H9 (cell line): Measurements from ENCODE around the gene ARID5A. TPM values are rescaled to one million over a fixed set of nuclear protein-coding genes. Genes with fewer than 3 reads are reported as not detected.
"Not testable (repeated sequence)": the region's sequence is repeated elsewhere in the genome, so short reads cannot be mapped to it uniquely, and the experiment has no call there.

Experiments used
- DNase-seq: peaks from one replicate; pipeline ENCODE4 v3.0.0-alpha.2; 2017
- H2AFZ ChIP-seq: one replicate; pipeline ENCODE4 v1.6.1; 2013; ENCODE audit warnings: mild to moderate bottlenecking, low read length, control low read depth, moderate library complexity
- H2AK5ac ChIP-seq: 2 replicates; pipeline ENCODE4 v1.6.1; 2013; ENCODE audit warnings: low read length, control low read depth, mixed read lengths; ENCODE audit not compliant: insufficient read length
- H2BK120ac ChIP-seq: one replicate; pipeline ENCODE4 v1.6.1; 2013; ENCODE audit warnings: low read depth, mild to moderate bottlenecking, low read length, control low read depth, inconsistent platforms; ENCODE audit not compliant: poor library complexity, severe bottlenecking
- H2BK12ac ChIP-seq: 2 replicates; pipeline ENCODE4 v1.6.1; 2013; ENCODE audit warnings: low read length, control low read depth, mixed read lengths, low read depth; ENCODE audit not compliant: insufficient read length
- H2BK15ac ChIP-seq: 2 replicates; pipeline ENCODE4 v1.6.1; 2013; ENCODE audit warnings: low read depth, low read length, control low read depth
- H2BK20ac ChIP-seq: one replicate; pipeline ENCODE4 v1.6.1; 2013; ENCODE audit warnings: low read depth, mild to moderate bottlenecking, low read length, control low read depth, inconsistent platforms; ENCODE audit not compliant: poor library complexity, severe bottlenecking
- H2BK5ac ChIP-seq: 2 replicates; pipeline ENCODE4 v1.6.1; 2013; ENCODE audit warnings: low read length, control low read depth, mixed read lengths; ENCODE audit not compliant: insufficient read length
- H3K14ac ChIP-seq: 2 replicates; pipeline ENCODE4 v1.6.1; 2013; ENCODE audit warnings: low read length, control low read depth; ENCODE audit not compliant: insufficient read depth
- H3K18ac ChIP-seq: 2 replicates; pipeline ENCODE4 v1.6.1; 2013; ENCODE audit warnings: low read depth, mild to moderate bottlenecking, mixed read lengths, low read length, control low read depth; ENCODE audit not compliant: insufficient read length
- H3K23ac ChIP-seq: 2 replicates; pipeline ENCODE4 v1.6.1; 2013; ENCODE audit warnings: low read length, control low read depth, mixed read lengths, low read depth; ENCODE audit not compliant: insufficient read length
- H3K23me2 ChIP-seq: 2 replicates; pipeline ENCODE4 v1.6.1; 2013; ENCODE audit warnings: low read depth, mild to moderate bottlenecking, mixed read lengths, low read length, control low read depth; ENCODE audit not compliant: insufficient read length, poor library complexity, severe bottlenecking
- H3K27ac ChIP-seq: 2 replicates; pipeline ENCODE4 v1.5.1; 2013; ENCODE audit warnings: low read length, control low read depth, mixed read lengths, low read depth; ENCODE audit not compliant: insufficient read length
- H3K27me3 ChIP-seq: 2 replicates; pipeline ENCODE4 v1.6.1; 2013; ENCODE audit warnings: low read length, control low read depth, inconsistent platforms; ENCODE audit not compliant: insufficient read depth
- H3K4ac ChIP-seq: 2 replicates; pipeline ENCODE4 v1.6.1; 2013; ENCODE audit warnings: low read depth, mild to moderate bottlenecking, control low read depth, inconsistent platforms, low read length, moderate library complexity
- H3K4me1 ChIP-seq: 2 replicates; pipeline ENCODE4 v1.6.1; 2013; ENCODE audit warnings: low read length, control low read depth, inconsistent platforms; ENCODE audit not compliant: insufficient read depth
- H3K4me2 ChIP-seq: 2 replicates; pipeline ENCODE4 v1.6.1; 2013; ENCODE audit warnings: low read length, control low read depth, mixed read lengths; ENCODE audit not compliant: insufficient read length, insufficient read depth
- H3K56ac ChIP-seq: 2 replicates; pipeline ENCODE4 v1.6.1; 2013; ENCODE audit warnings: low read depth, mild to moderate bottlenecking, mixed read lengths, low read length, control low read depth; ENCODE audit not compliant: insufficient read length
- H3K79me1 ChIP-seq: 2 replicates; pipeline ENCODE4 v1.6.1; 2013; ENCODE audit warnings: low read depth, mild to moderate bottlenecking, moderate library complexity, low read length, control low read depth, inconsistent platforms; ENCODE audit not compliant: insufficient read depth, poor library complexity, severe bottlenecking
- H3K79me2 ChIP-seq: 2 replicates; pipeline ENCODE4 v1.6.1; 2013; ENCODE audit warnings: low read length, control low read depth, inconsistent platforms; ENCODE audit not compliant: insufficient read depth
- H3K9ac ChIP-seq: 2 replicates; pipeline ENCODE4 v1.6.1; 2013; ENCODE audit warnings: low read length, control low read depth, mixed read lengths; ENCODE audit not compliant: insufficient read length; ENCODE audit errors: extremely low read depth
- H3K9me3 ChIP-seq: one replicate; pipeline ENCODE4 v1.6.1; 2013; ENCODE audit warnings: low read depth, low read length, inconsistent platforms; ENCODE audit not compliant: control insufficient read depth
- H3T11ph ChIP-seq: one replicate; pipeline ENCODE4 v1.6.1; 2013; ENCODE audit warnings: mild to moderate bottlenecking, low read length, control low read depth, inconsistent platforms
- H4K20me1 ChIP-seq: one replicate; pipeline ENCODE4 v1.6.1; 2013; ENCODE audit not compliant: control insufficient read depth, insufficient read length, insufficient read depth
- H4K5ac ChIP-seq: 2 replicates; pipeline ENCODE4 v1.6.1; 2013; ENCODE audit warnings: low read depth, mild to moderate bottlenecking, mixed read lengths, low read length, control low read depth; ENCODE audit not compliant: insufficient read length
- H4K8ac ChIP-seq: replicated peaks from 2 replicates; pipeline ENCODE4 v1.6.1; 2013; ENCODE audit warnings: low read length, control low read depth, mixed read lengths, low read depth; ENCODE audit not compliant: insufficient read length
- H4K91ac ChIP-seq: 2 replicates; pipeline ENCODE4 v1.6.1; 2013; ENCODE audit warnings: low read depth, mild to moderate bottlenecking, moderate library complexity, mixed read lengths, low read length, control low read depth; ENCODE audit not compliant: insufficient read length
- H3K27ac Mint-ChIP-seq, 3 experiments: 2 replicates in 2 of 3; 3 replicates in 1 of 3; pipeline ENCODE4 v1.8.0; 2020 to 2021; ENCODE audit warnings: mixed read lengths in 3 of 3, mild to moderate bottlenecking in 1 of 3, moderate library complexity in 1 of 3
- H3K27me3 Mint-ChIP-seq: 2 replicates; pipeline ENCODE4 v1.8.0; 2021; ENCODE audit warnings: low read depth, mild to moderate bottlenecking, moderate library complexity, mixed read lengths
- H3K36me3 Mint-ChIP-seq, 3 experiments: 2 replicates in 2 of 3; 3 replicates in 1 of 3; pipeline ENCODE4 v1.8.0; 2020 to 2021; ENCODE audit warnings: low read depth in 3 of 3, mixed read lengths in 3 of 3; ENCODE audit not compliant: insufficient read depth in 1 of 3
- H3K4me1 Mint-ChIP-seq, 2 experiments: 2 replicates each; pipeline ENCODE4 v1.8.0; 2020; ENCODE audit warnings: mixed read lengths in 2 of 2
- H3K4me3 Mint-ChIP-seq, 2 experiments: 2 replicates in 1 of 2; 3 replicates in 1 of 2; pipeline ENCODE4 v1.8.0; 2020 to 2021; ENCODE audit warnings: mild to moderate bottlenecking in 2 of 2, mixed read lengths in 2 of 2, moderate library complexity in 1 of 2
- H3K9me3 Mint-ChIP-seq, 2 experiments: 2 replicates in 1 of 2; 3 replicates in 1 of 2; pipeline ENCODE4 v1.8.0; 2020; ENCODE audit warnings: mild to moderate bottlenecking in 2 of 2, mixed read lengths in 2 of 2, moderate library complexity in 1 of 2
- WGBS: extraction: QIAGEN DNeasy Blood & Tissue Kit; methylation state at CpG from one replicate; pipeline ENCODE4 v1.1.7; 2013; ENCODE audit warnings: missing lambda C conversion rate, low lambda C conversion rate, mixed read lengths; ENCODE audit not compliant: insufficient read length; ENCODE audit errors: extremely low coverage; 5-methylcytosine and 5-hydroxymethylcytosine counted together
- total RNA-seq: library from RNA; stranded (reverse); gene quantifications from 2 replicates; pipeline ENCODE4 v1.2.1, GENCODE V29; 2021
- TF ChIP-seq, protein P1 (sequence below): fragments of 200-600 bp; sonication (generic); conservative IDR thresholded peaks from 3 replicates; pipeline ENCODE4 v1.8.0; 2021; ENCODE audit warnings: antibody characterized with exemption, mild to moderate bottlenecking

ARID5A gene
- total RNA-seq, 1 experiment from 2014 or later: 4.5 TPM

DNA sequence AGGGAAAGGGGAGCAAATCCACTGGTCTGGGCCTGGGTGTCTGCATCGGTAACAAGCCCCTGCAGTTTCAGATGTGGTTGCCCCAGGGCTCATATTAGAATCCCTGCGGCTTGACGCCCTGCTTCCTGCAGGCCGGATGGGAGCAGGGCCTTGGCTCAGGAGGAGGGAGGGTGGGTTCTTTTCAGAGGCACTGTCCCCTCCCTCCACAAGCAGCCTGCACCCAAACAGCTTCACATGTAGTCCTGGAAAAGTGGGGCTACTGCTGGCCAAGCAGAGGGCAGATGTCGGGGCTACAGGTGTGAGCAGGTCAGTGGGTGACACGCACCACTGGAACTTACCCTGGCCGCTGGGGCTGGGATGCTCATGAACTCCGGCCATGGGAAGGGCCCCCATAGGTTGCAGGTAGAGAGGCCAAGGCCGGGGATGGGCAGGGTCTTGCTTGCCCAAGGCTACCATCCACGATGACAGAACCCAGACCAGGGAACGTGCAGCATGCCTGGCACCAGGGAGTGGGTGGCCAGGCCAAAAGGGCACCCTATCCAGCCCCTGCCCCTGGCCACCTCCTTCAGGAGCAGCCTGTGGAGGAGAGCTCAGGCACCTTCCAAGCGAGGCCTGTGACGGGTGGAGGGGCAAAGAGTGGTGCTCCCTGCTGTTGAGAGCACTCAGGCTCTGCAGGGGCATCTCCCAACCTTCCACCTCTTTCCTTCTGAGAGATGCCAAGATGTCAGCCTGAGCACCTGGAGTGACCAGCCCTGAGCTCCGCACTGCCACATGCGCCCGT, 16.8 kb downstream of the ARID5A start:
- Mint-ChIP-seq H3K9me3 (no peaks in the 10 kb centered on the region), H3K27me3 (peaks cover 2% of the 10 kb centered on the region), H3K4me3 (no peak overlapping the region), H3K4me1 (peaks cover 16 to 22% of the 10 kb centered on the region in 2 experiments), H3K27ac (no peak overlapping the region), H3K36me3 (peaks cover 0 to 2% (median 0%) of the 10 kb centered on the region in 3 experiments; a peak in 3 of 7 replicates)
- no peak overlapping the region for H3T11ph ChIP-seq
- no peaks in the 10 kb centered on the region for H3K23me2 ChIP-seq
- no CpG with 5 or more reads among the region's 16 CpGs for WGBS
- H3K27me3 ChIP-seq: no peaks in the 10 kb centered on the region
- no peaks in the 10 kb centered on the region for H3K79me1 ChIP-seq
- H4K91ac ChIP-seq: no peak overlapping the region
- no peak overlapping the region for H2BK120ac ChIP-seq
- H3K9ac ChIP-seq: no peak overlapping the region
- TF ChIP-seq, protein P1, sequence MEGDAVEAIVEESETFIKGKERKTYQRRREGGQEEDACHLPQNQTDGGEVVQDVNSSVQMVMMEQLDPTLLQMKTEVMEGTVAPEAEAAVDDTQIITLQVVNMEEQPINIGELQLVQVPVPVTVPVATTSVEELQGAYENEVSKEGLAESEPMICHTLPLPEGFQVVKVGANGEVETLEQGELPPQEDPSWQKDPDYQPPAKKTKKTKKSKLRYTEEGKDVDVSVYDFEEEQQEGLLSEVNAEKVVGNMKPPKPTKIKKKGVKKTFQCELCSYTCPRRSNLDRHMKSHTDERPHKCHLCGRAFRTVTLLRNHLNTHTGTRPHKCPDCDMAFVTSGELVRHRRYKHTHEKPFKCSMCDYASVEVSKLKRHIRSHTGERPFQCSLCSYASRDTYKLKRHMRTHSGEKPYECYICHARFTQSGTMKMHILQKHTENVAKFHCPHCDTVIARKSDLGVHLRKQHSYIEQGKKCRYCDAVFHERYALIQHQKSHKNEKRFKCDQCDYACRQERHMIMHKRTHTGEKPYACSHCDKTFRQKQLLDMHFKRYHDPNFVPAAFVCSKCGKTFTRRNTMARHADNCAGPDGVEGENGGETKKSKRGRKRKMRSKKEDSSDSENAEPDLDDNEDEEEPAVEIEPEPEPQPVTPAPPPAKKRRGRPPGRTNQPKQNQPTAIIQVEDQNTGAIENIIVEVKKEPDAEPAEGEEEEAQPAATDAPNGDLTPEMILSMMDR: no peak
- no peaks in the 10 kb centered on the region for H3K4me1 ChIP-seq
- H4K20me1 ChIP-seq: no peaks in the 10 kb centered on the region
- no peak overlapping the region for H2BK20ac ChIP-seq
- no peak overlapping the region for H2BK12ac ChIP-seq
- no peak overlapping the region for H3K4ac ChIP-seq
- H3K79me2 ChIP-seq: no peaks in the 10 kb centered on the region
- DNase-seq: no peak
- H4K5ac ChIP-seq: no peak overlapping the region
- no peaks in the 10 kb centered on the region for H3K9me3 ChIP-seq
- H3K14ac ChIP-seq: no peak overlapping the region
- H2AK5ac ChIP-seq: no peak overlapping the region
- no peak overlapping the region for H2BK5ac ChIP-seq
- H4K8ac ChIP-seq: no peak overlapping the region
- H3K23ac ChIP-seq: no peak overlapping the region
- no peak overlapping the region for H3K18ac ChIP-seq
- no peak overlapping the region for H3K27ac ChIP-seq
- H2BK15ac ChIP-seq: no peak overlapping the region
- no peak overlapping the region for H3K56ac ChIP-seq
- no peak overlapping the region for H3K4me2 ChIP-seq
- no peak overlapping the region for H2AFZ ChIP-seq

DNA sequence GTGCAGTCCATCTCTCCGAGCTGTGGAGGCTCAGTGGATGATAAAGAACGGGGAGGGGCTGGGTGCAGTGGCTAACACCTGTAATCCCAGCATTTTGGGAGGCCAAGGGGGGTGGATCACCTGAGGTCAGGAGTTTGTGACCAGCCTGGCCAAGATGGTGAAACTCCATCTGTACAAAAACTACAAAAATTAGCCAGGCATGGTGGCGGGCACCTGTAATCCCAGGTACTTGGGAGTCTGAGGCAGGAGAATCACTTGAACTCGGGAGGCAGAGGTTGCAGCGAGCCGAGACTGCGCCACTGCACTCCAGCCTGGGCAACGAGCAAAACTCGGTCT, 17.4 kb downstream of the ARID5A start:
- not testable (repeated sequence) for H2BK5ac ChIP-seq, H3K9me3 ChIP-seq, H2BK15ac ChIP-seq, H3K27me3 Mint-ChIP-seq, H3K9ac ChIP-seq, H4K91ac ChIP-seq, H4K8ac ChIP-seq, H3K4ac ChIP-seq, H3K36me3 Mint-ChIP-seq, H3K27me3 ChIP-seq, H4K20me1 ChIP-seq, H3K23ac ChIP-seq, H3T11ph ChIP-seq, H3K27ac Mint-ChIP-seq, H3K79me1 ChIP-seq, H4K5ac ChIP-seq, H3K4me1 ChIP-seq, H3K27ac ChIP-seq, DNase-seq, H3K4me2 ChIP-seq, H2BK12ac ChIP-seq, H2BK120ac ChIP-seq, H3K79me2 ChIP-seq, H3K18ac ChIP-seq, H3K56ac ChIP-seq, H3K9me3 Mint-ChIP-seq, H2BK20ac ChIP-seq, H3K4me3 Mint-ChIP-seq, H3K23me2 ChIP-seq, H2AK5ac ChIP-seq, H2AFZ ChIP-seq, H3K14ac ChIP-seq
- H3K4me1 Mint-ChIP-seq: peaks cover 16 to 22% of the 10 kb centered on the region in 2 experiments
- no CpG with 5 or more reads among the region's 9 CpGs for WGBS
